Breast epithelium (tissue), 3 donors: ENCODE measurements around the gene RBPJ.

Experiments
- CTCF ChIP-seq, 3 donors: fragments of 450-650 bp; IDR thresholded peaks; one replicate each; pipeline ENCODE4 v1.5.1; 2016 to 2017; ENCODE audit warnings: antibody characterized with exemption in 3 of 3, mild to moderate bottlenecking in 3 of 3, moderate library complexity in 3 of 3
- POLR2A ChIP-seq: fragments of 450-650 bp; IDR thresholded peaks from one replicate; pipeline ENCODE4 v1.6.1; 2016; ENCODE audit warnings: antibody characterized with exemption, mild to moderate bottlenecking, moderate library complexity

GRCh38 chr4:26433556-26433955 lies 112.7 kb downstream of the RBPJ start:
- no peak for TF ChIP-seq CTCF (IDR thresholded peaks at IDR 0.05)
- no peak for TF ChIP-seq POLR2A
